Measurements from ENCODE around the gene SLC11A1. TPM values are rescaled to one million over a fixed set of nuclear protein-coding genes. Genes with fewer than 3 reads are reported as not detected.

The SLC11A1 gene
- total and polyA plus RNA-seq, 2 experiments from 2014 or later, result 0.31 TPM; not detected in 1

GRCh38 chr2:218375212-218375611, 6.9 kb upstream of the SLC11A1 start:
- H3K4me3 Mint-ChIP-seq, result no peak overlapping the region
- H3K79me2 ChIP-seq (replicated peaks; ENCODE audit: insufficient read depth), result no peaks in the 10 kb centered on the region
- ATAC-seq, result no peak

GRCh38 chr2:218378053-218378452, 4.0 kb upstream of the SLC11A1 start:
- Histone ChIP-seq H3F3A (replicated peaks; ENCODE audit: low read depth) (no peaks in the 10 kb centered on the region), H3K4me2 (no peak overlapping the region), H3K9me2 (ENCODE audit: insufficient read depth) (no peaks in the 10 kb centered on the region), H3K27ac (ENCODE audit: low read depth) (no peak overlapping the region), H3K36me3 (ENCODE audit: insufficient read depth) (no peaks in the 10 kb centered on the region), H2AFZ (no peak overlapping the region), H3K4me1 (ENCODE audit: insufficient read depth) (no peaks in the 10 kb centered on the region), H3K27me3 (ENCODE audit: insufficient read depth) (no peaks in the 10 kb centered on the region), H4K20me1 (replicated peaks; ENCODE audit: insufficient read depth) (no peaks in the 10 kb centered on the region), H3K79me2 (replicated peaks; ENCODE audit: insufficient read depth) (no peaks in the 10 kb centered on the region), H3K4me3 (no peak overlapping the region)
- Mint-ChIP-seq H3K4me1 (no peaks in the 10 kb centered on the region), H3K9me3 (no peaks in the 10 kb centered on the region), H3K4me3 (no peak overlapping the region), H3K36me3 (ENCODE audit: low read depth) (no peaks in the 10 kb centered on the region), H3K27ac (no peak overlapping the region), H3K27me3 (ENCODE audit: insufficient read depth, low read depth, poor library complexity) (peaks cover 9% of the 10 kb centered on the region)
- DNase-seq (ENCODE audit: low spot score) (no peak), ATAC-seq (no peak)
- TF ChIP-seq STAT1 (IDR thresholded peaks at IDR 0.05; ENCODE audit: unreplicated experiment) (no peak), ZNF462 (CRISPR knock-in tag; IDR thresholded peaks at IDR 0.05) (no peak), CTCF (conservative IDR thresholded peaks at IDR 0.05; ENCODE audit: low read depth in 2 of 2) (no peak), EZH2 (IDR thresholded peaks at IDR 0.05; ENCODE audit: low read depth, unreplicated experiment) (no peak), ZNF114 (CRISPR knock-in tag; IDR thresholded peaks at IDR 0.05) (no peak)

More at GRCh38 chr2:218375212-218375611, 6.9 kb upstream of the SLC11A1 start:
- Histone ChIP-seq H3K4me2 (no peak overlapping the region), H3K4me1 (ENCODE audit: insufficient read depth) (no peaks in the 10 kb centered on the region), H3F3A (replicated peaks; ENCODE audit: low read depth) (no peaks in the 10 kb centered on the region), H3K27ac (ENCODE audit: low read depth) (no peak overlapping the region), H3K36me3 (ENCODE audit: insufficient read depth) (no peaks in the 10 kb centered on the region), H3K4me3 (no peak overlapping the region), H3K9me2 (ENCODE audit: insufficient read depth) (no peaks in the 10 kb centered on the region), H2AFZ (no peak overlapping the region), H4K20me1 (replicated peaks; ENCODE audit: insufficient read depth) (no peaks in the 10 kb centered on the region), H3K27me3 (ENCODE audit: insufficient read depth) (no peaks in the 10 kb centered on the region)
- no peak for DNase-seq (ENCODE audit: low spot score)
- Mint-ChIP-seq H3K4me1 (no peaks in the 10 kb centered on the region), H3K27me3 (ENCODE audit: insufficient read depth, low read depth, poor library complexity) (no peaks in the 10 kb centered on the region), H3K9me3 (no peaks in the 10 kb centered on the region), H3K36me3 (ENCODE audit: low read depth) (no peaks in the 10 kb centered on the region), H3K27ac (no peak overlapping the region)
- TF ChIP-seq POLR2AphosphoS5 (IDR thresholded peaks at IDR 0.05; ENCODE audit: low read depth), result no peak
- no peak for TF ChIP-seq REST (IDR thresholded peaks at IDR 0.05; ENCODE audit: unreplicated experiment)
- TF ChIP-seq EZH2phosphoT487 (IDR thresholded peaks at IDR 0.05; ENCODE audit: unreplicated experiment), result no peak

All from GM23338 (cell line).